ENCODE data around the gene ASXL3. TPM values are rescaled to one million over a fixed set of nuclear protein-coding genes. Genes with fewer than 3 reads are reported as not detected.

ASXL3 gene
- total RNA-seq, 4 donors from 2014 or later: 0.44 to 1.5 (median 0.58) TPM

- no peak for TF ChIP-seq CTCF (IDR thresholded peaks at IDR 0.05; ENCODE audit: low read depth)
Observed at GRCh38 chr18:33755391-33755790, 177.4 kb downstream of the ASXL3 start.

- no peak for TF ChIP-seq CTCF (IDR thresholded peaks at IDR 0.05; ENCODE audit: low read depth)
Observed at GRCh38 chr18:33755931-33756560, 178.0 kb downstream of the ASXL3 start.

GRCh38 chr18:33757037-33757436, 179.0 kb downstream of the ASXL3 start:
- TF ChIP-seq CTCF (IDR thresholded peaks at IDR 0.05; ENCODE audit: low read depth): no peak

GRCh38 chr18:33761363-33761762, 183.3 kb downstream of the ASXL3 start:
- no peak for TF ChIP-seq CTCF (IDR thresholded peaks at IDR 0.05; ENCODE audit: low read depth)

- no peak for TF ChIP-seq CTCF (IDR thresholded peaks at IDR 0.05; ENCODE audit: low read depth)
Observed at GRCh38 chr18:33781429-33781828, 203.4 kb downstream of the ASXL3 start.

Other genes with a start within 250 kb of the ASXL3 start
- gene CCDC178, start 137.5 kb upstream of the ASXL3 start, total RNA-seq: 1 to 10 TPM; 1.0 to 6.0 (median 5.0) TPM